ENCODE results near the gene DCBLD2. TPM values are rescaled to one million over a fixed set of nuclear protein-coding genes. Genes with fewer than 3 reads are reported as not detected.

Gene DCBLD2
- total RNA-seq, 1 donor from 2014 or later = 33.9 TPM

DNA sequence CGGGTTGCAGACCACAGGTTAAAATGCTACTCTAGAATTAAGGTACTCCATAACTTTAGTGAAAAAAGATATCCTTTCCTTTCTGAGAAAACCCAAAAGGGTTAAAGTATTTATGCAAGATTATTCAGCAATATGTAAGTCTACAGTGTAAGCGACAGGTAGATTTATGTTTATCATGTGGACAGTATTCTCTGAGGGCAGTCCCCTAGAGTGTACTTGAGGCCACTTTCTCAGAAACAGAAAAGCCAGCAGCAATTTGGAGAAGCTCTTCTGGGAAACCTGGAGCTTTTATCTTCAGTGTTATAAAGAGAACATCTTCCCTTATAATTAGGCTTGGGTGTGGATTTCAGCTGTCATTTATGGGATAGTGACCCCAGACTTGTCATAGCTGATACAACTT, 129.5 kb downstream of the DCBLD2 start:
- H3K27ac Mint-ChIP-seq (ENCODE audit: unreplicated experiment) = no peak overlapping the region
- DNase-seq = no peak
- H3K4me3 Mint-ChIP-seq (ENCODE audit: unreplicated experiment) = no peak overlapping the region
- TF ChIP-seq, protein P1, sequence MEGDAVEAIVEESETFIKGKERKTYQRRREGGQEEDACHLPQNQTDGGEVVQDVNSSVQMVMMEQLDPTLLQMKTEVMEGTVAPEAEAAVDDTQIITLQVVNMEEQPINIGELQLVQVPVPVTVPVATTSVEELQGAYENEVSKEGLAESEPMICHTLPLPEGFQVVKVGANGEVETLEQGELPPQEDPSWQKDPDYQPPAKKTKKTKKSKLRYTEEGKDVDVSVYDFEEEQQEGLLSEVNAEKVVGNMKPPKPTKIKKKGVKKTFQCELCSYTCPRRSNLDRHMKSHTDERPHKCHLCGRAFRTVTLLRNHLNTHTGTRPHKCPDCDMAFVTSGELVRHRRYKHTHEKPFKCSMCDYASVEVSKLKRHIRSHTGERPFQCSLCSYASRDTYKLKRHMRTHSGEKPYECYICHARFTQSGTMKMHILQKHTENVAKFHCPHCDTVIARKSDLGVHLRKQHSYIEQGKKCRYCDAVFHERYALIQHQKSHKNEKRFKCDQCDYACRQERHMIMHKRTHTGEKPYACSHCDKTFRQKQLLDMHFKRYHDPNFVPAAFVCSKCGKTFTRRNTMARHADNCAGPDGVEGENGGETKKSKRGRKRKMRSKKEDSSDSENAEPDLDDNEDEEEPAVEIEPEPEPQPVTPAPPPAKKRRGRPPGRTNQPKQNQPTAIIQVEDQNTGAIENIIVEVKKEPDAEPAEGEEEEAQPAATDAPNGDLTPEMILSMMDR (IDR thresholded peaks at IDR 0.05; ENCODE audit: partially characterized antibody, unreplicated experiment) = no peak
- H3K36me3 Mint-ChIP-seq (ENCODE audit: unreplicated experiment) = no peaks in the 10 kb centered on the region
- H3K4me1 Mint-ChIP-seq (ENCODE audit: low read depth, unreplicated experiment) = peaks cover 12% of the 10 kb centered on the region
- no peaks in the 10 kb centered on the region for H3K9me3 Mint-ChIP-seq (ENCODE audit: unreplicated experiment)
- H3K27me3 Mint-ChIP-seq (ENCODE audit: unreplicated experiment) = no peaks in the 10 kb centered on the region

DNA sequence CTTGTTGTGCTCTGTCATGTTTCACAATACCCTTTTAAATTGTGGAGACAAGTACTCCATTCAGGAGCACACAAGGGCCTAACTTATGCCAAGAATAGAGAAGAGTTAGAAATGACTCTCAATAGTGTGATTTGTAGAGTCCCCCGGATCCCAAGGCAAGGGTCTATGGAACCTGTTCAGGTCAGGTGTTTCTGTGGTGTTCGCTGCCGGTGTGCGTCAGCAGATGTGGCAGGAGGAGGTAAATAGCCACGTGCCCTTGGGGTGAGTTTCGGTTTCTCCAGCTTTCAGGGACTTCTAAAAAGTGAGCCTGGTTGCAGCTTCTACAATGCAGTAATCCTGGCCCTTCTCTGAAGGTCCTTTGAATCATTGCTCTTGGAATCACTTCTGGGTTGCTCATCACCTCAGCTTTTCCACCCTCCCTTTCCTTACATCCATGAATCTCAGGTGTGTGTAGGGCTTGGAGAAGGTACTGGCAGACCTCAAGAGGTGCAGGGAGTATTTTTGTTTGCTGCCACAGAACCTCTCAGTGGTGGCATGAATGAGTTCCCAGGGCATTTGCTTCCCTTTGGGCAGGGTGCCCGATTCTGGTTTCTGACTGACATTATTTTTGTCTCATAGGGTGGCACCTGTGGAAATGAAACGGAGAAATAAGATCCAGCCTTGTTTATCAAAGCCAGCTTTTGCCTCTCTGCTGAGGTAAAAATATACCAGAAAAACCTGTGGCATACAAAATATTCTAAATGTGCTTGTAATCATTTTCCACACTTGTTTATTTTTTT, 131.0 kb downstream of the DCBLD2 start:
- H3K36me3 Mint-ChIP-seq (ENCODE audit: unreplicated experiment) = no peaks in the 10 kb centered on the region
- no peaks in the 10 kb centered on the region for H3K27me3 Mint-ChIP-seq (ENCODE audit: unreplicated experiment)
- TF ChIP-seq, protein P1 (IDR thresholded peaks at IDR 0.05; ENCODE audit: partially characterized antibody, unreplicated experiment) = no peak
- no peak overlapping the region for H3K4me3 Mint-ChIP-seq (ENCODE audit: unreplicated experiment)
- no peaks in the 10 kb centered on the region for H3K9me3 Mint-ChIP-seq (ENCODE audit: unreplicated experiment)
- H3K27ac Mint-ChIP-seq (ENCODE audit: unreplicated experiment) = peak overlapping the region; percentile 1
- H3K4me1 Mint-ChIP-seq (ENCODE audit: low read depth, unreplicated experiment) = peaks cover 12% of the 10 kb centered on the region
- no peak for DNase-seq

DNA sequence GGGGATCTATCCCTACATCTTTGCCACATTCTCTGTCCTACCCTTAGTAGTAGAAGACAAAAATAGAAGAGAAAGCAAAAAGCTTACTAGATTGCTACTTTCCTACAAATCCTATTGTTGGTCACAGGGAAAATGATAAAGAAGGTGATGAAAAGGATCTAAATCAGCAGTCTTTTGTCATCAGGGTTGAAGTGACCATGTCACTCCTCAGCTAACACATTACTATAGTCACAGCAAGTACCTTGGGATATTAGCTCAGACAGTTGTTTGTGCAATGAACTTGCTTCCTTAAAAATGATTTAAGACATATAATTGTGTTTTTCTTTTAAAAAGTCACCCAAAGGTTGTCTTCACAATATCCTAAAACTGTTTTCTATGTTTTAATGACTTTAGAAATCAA, 132.0 kb downstream of the DCBLD2 start:
- Mint-ChIP-seq H3K27ac (ENCODE audit: unreplicated experiment) (no peak overlapping the region), H3K9me3 (ENCODE audit: unreplicated experiment) (no peaks in the 10 kb centered on the region), H3K36me3 (ENCODE audit: unreplicated experiment) (no peaks in the 10 kb centered on the region), H3K27me3 (ENCODE audit: unreplicated experiment) (no peaks in the 10 kb centered on the region), H3K4me3 (ENCODE audit: unreplicated experiment) (no peak overlapping the region), H3K4me1 (ENCODE audit: low read depth, unreplicated experiment) (peaks cover 12% of the 10 kb centered on the region)
- TF ChIP-seq, protein P1 (IDR thresholded peaks at IDR 0.05; ENCODE audit: partially characterized antibody, unreplicated experiment) = no peak
- DNase-seq = no peak

DNA sequence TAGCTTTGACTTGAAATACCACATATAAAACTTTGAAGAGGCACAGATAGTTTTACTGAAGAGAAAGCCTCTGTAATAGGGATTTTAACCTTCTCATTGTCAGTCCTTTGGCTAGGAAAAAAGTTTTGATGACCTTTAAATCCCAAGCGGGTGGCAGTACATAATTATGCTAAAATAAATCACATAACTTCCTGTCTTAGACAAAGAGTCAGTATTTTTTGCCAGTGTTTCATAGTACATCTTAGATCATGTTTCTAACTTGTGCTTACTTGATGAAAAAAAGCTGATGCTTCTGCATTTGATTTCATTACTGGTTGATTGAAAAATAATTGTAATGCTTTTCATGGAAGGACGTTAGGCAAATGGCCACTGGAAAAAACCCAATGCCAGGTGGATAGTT, 132.5 kb downstream of the DCBLD2 start:
- TF ChIP-seq, protein P1 (IDR thresholded peaks at IDR 0.05; ENCODE audit: partially characterized antibody, unreplicated experiment) = no peak

DNA sequence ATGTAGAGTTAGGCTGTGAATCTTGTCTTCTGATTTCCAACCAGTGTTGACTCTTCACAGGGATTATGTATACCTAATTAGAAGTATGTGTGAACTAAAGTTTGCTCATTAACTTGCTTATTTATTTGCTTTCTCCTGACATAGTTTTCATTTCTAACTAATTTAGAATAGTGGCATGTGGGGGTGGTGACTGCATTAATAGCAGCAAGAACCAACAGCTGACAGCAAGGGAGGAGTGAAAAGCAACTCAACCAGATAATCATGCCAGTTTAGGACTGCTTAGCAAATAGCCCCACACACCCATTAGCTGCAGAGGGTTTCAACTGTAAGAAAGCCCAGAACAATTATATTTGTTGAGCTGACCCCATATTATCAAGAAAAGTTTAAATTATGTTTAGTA, 134.6 kb downstream of the DCBLD2 start:
- Mint-ChIP-seq H3K27ac (ENCODE audit: unreplicated experiment) (no peak overlapping the region), H3K4me3 (ENCODE audit: unreplicated experiment) (no peak overlapping the region), H3K9me3 (ENCODE audit: unreplicated experiment) (no peaks in the 10 kb centered on the region), H3K27me3 (ENCODE audit: unreplicated experiment) (no peaks in the 10 kb centered on the region), H3K36me3 (ENCODE audit: unreplicated experiment) (no peaks in the 10 kb centered on the region), H3K4me1 (ENCODE audit: low read depth, unreplicated experiment) (peaks cover 29% of the 10 kb centered on the region)
- TF ChIP-seq, protein P1 (IDR thresholded peaks at IDR 0.05; ENCODE audit: partially characterized antibody, unreplicated experiment) = no peak
- no peak for DNase-seq

More for the DNA sequence above, 132.5 kb downstream of the DCBLD2 start:
- no peak for DNase-seq
- no peaks in the 10 kb centered on the region for H3K36me3 Mint-ChIP-seq (ENCODE audit: unreplicated experiment)
- H3K27me3 Mint-ChIP-seq (ENCODE audit: unreplicated experiment) = no peaks in the 10 kb centered on the region
- peaks cover 14% of the 10 kb centered on the region for H3K4me1 Mint-ChIP-seq (ENCODE audit: low read depth, unreplicated experiment)
- H3K27ac Mint-ChIP-seq (ENCODE audit: unreplicated experiment) = no peak overlapping the region
- no peaks in the 10 kb centered on the region for H3K9me3 Mint-ChIP-seq (ENCODE audit: unreplicated experiment)
- H3K4me3 Mint-ChIP-seq (ENCODE audit: unreplicated experiment) = no peak overlapping the region

Data from glutamatergic neuron (in vitro differentiated cells).